NCI-H2196 treated with DMSO at 0.1 percent for 48 hours (cell line): ENCODE measurements around the gene PHGDH.
"Not testable (repeated sequence)": the region's sequence is repeated elsewhere in the genome, so short reads cannot be mapped to it uniquely, and the experiment has no call there.

Experiments
- DNase-seq: peaks from one replicate; lab custom pipeline; 2025; ENCODE audit not compliant: unreplicated experiment; lab: John Stamatoyannopoulos, UW

The PHGDH gene

GRCh38 chr1:119762409-119762808 is 50.7 kb downstream of the PHGDH start:
- DNase-seq: no peak

- DNase-seq: no peak
These were observed 51.2 kb downstream of the PHGDH start for GRCh38 chr1:119762953-119763352.

GRCh38 chr1:119764220-119764619 is 52.5 kb downstream of the PHGDH start:
- no peak for DNase-seq

GRCh38 chr1:119766374-119766794 is 54.6 kb downstream of the PHGDH start:
- no peak for DNase-seq

DNA sequence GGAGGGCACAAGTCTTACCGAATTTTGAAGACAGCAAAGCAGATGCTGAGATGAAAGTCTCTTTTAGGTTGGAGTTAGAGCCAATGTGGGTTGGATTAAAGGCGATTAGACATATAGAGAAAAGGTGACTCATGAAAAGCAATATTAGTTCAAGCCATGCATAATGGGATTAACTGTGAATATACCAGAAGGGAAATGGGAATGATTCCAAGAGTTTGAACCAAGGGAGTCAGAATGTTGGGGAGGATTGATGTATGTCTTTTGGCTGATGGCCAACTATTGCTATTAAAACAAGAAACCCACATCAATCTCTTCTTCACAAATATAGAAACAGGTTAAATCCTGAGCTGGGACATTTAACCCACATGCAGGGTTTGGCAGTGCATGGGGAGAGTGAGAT is 55.8 kb downstream of the PHGDH start:
- no peak for DNase-seq

GRCh38 chr1:119768778-119769177 is 57.0 kb downstream of the PHGDH start, which contains the start of gene HMGCS2:
TSS of gene HMGCS2 (minus strand) at chr1:119768905. CDS start at chr1:119768844, 61 bp downstream.
- no peak for DNase-seq

GRCh38 chr1:119771016-119771415 is 59.3 kb downstream of the PHGDH start:
- no peak for DNase-seq

- no peak for DNase-seq
These were observed 60.0 kb downstream of the PHGDH start for GRCh38 chr1:119771770-119772169.

- no peak for DNase-seq
These were observed 60.6 kb downstream of the PHGDH start for GRCh38 chr1:119772298-119772697.

DNA sequence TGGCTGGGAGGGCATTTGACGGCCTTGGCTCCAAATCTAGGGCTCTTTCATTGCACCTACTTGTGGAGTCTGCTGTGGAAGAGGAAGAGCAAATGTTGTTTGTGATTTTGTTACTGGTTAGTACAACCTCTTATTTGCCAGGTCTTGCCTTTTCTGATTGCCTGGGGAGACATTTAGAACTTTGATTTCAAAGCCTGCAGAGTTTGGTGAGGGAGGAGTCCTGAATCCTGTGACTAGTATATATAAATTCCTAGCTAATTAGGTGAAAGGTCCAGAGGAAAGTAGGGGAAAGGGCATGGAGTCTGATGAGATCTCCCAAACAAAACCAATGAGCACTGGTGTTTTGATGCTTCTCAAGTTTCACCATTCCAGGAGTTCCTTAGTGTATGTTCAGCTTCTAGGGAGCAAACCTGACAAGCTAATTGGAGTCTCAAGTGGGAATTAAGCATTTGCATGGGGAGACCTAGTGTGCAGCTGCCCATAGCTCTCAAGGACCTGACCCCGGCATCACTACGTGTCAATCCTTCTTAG is 62.0 kb downstream of the PHGDH start:
- no peak for DNase-seq

GRCh38 chr1:119774746-119775490 is 63.2 kb downstream of the PHGDH start:
- no peak for DNase-seq

DNA sequence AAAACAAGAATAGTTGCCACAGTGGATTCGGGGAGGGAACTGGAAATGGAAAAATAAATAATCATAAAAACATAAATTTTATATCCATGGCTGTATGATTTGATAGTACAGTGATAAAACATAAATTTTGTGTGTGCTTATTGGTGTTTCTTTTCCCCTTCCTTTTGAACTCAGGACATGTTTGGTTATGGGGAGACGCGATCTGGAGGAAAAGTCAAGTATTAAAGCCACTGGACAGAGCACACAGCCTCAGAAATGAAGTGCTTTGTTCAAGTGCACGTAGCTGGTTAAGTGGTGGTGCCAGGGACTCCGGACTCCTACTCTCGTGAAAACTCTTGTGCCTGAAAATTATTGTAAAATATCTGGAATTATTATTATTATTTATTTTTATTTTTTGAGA is 66.6 kb downstream of the PHGDH start:
- no peak for DNase-seq

- DNase-seq: no peak
These were observed 67.3 kb downstream of the PHGDH start for GRCh38 chr1:119778886-119779560.

- DNase-seq: no peak
These were observed 68.2 kb downstream of the PHGDH start for GRCh38 chr1:119779869-119780356.

GRCh38 chr1:119781434-119782210 is 69.9 kb downstream of the PHGDH start:
- no peak for DNase-seq

DNA sequence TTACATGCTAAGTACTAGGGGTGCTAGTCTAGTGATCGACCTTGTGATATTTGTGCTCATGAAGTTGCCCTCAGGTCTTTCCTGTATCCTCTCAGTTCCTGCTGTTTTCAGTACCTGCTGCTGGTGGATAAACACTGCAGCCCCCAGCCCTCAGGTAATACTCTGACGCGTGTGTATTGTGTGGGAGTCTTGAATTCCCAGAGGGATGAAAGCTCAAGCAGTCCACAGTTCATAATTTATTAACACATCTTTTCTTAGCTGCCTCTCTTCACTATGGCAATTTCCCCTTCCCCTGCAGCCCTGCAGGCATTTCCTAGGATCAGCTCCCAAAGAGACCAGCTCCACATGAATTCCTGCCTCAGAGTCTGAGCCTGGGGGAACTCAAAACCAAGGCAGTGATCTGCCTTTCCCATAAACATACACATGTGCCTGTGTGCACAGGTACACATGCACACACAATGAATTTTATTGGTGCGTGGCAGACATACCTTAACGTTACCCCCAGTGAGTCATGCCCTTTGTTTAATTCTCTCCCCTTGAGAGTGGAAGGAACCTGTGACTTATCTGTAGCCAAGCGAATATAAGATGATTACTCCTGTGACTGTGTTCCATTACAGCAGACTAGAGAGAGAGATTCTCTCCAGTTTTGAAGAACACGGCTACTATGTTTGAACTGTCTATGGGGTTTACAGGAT is 71.0 kb downstream of the PHGDH start:
- DNase-seq: no peak

DNA sequence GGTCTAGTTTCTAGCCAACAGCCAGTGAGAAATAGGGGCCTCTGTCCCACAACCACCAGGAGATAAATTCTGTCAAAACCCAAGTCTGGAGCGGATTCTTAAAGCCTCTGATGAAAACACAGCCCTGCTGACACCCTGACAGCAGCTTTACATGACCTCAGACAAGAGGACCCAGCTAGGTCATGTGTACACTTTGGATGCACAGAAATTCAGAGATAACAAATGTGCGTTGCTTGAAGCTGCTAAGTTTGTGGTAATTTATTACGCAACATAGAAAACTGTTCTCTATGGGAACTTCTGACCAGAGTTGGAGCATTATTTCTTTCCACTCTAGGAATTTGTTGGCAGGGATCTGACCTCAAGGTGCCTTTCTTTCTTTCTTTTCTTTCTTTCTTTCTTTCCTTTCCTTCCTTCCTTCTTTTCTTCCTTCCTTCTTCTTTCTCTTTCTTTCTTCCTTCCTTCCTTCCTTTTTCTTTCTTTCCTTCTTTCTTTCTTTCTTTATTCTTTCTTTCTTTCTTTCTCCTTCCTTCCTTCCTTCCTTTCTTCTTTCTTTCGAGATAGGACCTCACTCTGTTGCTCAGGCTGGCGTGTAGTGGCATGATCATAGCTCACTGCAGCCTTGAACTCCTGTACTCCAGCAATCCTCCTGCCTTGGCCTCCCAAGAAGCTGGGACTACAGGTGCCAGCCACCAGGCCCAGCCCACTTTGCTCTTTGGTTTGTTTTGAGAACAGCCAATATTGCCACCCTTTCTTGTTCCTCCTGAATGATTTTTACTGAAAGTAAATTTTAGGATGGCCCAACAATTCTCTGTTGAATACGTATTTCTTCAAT is 71.8 kb downstream of the PHGDH start:
- DNase-seq: no peak

DNA sequence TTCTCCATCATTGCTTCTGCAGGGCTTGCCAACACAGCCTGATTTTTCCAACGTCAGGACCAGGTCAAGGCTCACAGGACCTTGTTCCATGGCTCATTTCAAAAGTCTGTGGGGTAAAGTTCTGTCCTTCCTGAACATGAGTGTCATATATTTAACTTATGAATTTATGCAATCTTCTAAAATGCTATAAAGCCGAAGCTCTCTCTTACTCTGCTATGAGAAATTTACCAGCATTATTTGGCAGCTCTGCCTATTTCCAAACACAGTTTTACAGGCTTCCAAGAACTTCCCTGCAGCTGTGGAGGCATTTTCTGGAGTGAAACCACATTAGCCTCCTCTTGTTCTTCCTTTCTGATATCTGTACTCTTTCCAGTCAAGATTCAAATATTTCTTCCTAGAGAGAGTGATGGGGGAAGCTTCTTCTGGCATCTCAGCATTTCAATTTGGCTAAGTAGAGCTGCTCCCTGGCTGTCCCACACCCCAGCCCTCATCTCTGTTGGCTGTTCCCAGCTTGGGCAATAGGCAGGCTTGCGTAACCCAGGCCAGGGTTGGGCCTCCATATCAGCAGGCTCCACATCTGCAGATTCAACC is 72.6 kb downstream of the PHGDH start:
- no peak for DNase-seq

DNA sequence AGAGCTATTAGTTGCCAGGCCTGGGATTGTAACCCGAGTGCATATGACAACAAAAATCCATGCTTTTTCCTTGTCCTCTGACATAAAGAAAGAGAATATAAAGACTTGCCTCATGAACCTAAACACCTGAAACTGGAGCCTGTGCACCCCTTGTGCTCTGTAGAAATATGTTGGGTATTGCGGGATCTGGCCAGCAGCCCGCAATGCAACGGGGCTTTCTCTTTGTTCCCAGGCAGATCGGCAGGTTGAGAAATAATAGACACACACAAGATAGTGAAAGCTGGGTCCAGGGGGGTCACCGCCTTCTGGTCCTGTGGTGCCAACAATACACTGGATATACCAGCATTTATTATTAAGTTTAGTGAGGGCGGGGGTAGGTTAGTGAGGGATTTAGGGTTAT is 74.3 kb downstream of the PHGDH start:
- DNase-seq: not testable (repeated sequence)
